DMS53 treated with DMSO at 0.1 percent for 48 hours (cell line): ENCODE measurements around the gene CUL4B.
"Not testable (repeated sequence)": the region's sequence is repeated elsewhere in the genome, so short reads cannot be mapped to it uniquely, and the experiment has no call there.

Source experiments
- DNase-seq: peaks from one replicate; lab custom pipeline; 2025; ENCODE audit not compliant: unreplicated experiment; lab: John Stamatoyannopoulos, UW

The CUL4B gene

GRCh38 chrX:120534413-120535205, 26.2 kb downstream of the CUL4B start:
- DNase-seq = no peak

GRCh38 chrX:120522820-120523219, 37.9 kb downstream of the CUL4B start:
- DNase-seq = no peak

GRCh38 chrX:120517936-120518335, 42.8 kb downstream of the CUL4B start:
- DNase-seq = no peak

GRCh38 chrX:120514236-120514635, 46.5 kb downstream of the CUL4B start:
- DNase-seq = peak; percentile 14

- DNase-seq = peak; percentile 4
Measured at GRCh38 chrX:120512627-120513026, 48.1 kb downstream of the CUL4B start.

GRCh38 chrX:120512222-120512621, 48.5 kb downstream of the CUL4B start:
- DNase-seq = no peak

- no peak for DNase-seq
Measured at GRCh38 chrX:120504569-120504968, 56.2 kb downstream of the CUL4B start.

- no peak for DNase-seq
Measured at GRCh38 chrX:120499301-120500072, 61.3 kb downstream of the CUL4B start.

- DNase-seq = not testable (repeated sequence)
Measured at GRCh38 chrX:120490119-120490518, 70.6 kb downstream of the CUL4B start.

- DNase-seq = no peak
Measured at GRCh38 chrX:120486786-120487185, 74.0 kb downstream of the CUL4B start.

- peak; percentile 88 for DNase-seq
Measured at GRCh38 chrX:120485638-120486520, 74.9 kb downstream of the CUL4B start.

- no peak for DNase-seq
Measured at GRCh38 chrX:120485315-120485637, 75.5 kb downstream of the CUL4B start.

- no peak for DNase-seq
Measured at GRCh38 chrX:120477453-120477852, 83.3 kb downstream of the CUL4B start.

GRCh38 chrX:120476714-120477113, 84.0 kb downstream of the CUL4B start:
- no peak for DNase-seq

GRCh38 chrX:120475447-120475846, 85.3 kb downstream of the CUL4B start:
- peak; percentile 1 for DNase-seq
